ENCODE results near the gene RORB.

DNA sequence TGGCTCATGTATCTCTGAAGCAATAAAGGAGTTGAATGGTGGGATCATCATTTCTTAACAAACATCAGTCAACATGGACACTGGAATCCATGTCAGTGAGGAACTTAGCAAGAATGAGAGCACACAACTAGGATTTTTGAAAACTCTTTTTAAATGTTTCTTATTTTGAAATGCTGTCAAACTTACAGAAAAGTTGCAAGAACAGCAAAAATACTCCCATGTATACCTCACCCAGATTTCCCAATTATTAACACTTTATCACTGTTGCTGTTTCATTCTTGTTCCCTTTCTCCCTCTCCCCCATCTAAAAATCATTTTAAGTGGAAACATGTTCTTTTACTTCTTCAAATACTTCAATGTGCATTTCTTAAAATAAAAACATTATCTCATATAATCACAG is 65.5 kb downstream of the RORB start:
- TF ChIP-seq SPI1 (IDR thresholded peaks at IDR 0.05; ENCODE audit: borderline replicate concordance, low read depth): no peak
- TF ChIP-seq, protein P1, sequence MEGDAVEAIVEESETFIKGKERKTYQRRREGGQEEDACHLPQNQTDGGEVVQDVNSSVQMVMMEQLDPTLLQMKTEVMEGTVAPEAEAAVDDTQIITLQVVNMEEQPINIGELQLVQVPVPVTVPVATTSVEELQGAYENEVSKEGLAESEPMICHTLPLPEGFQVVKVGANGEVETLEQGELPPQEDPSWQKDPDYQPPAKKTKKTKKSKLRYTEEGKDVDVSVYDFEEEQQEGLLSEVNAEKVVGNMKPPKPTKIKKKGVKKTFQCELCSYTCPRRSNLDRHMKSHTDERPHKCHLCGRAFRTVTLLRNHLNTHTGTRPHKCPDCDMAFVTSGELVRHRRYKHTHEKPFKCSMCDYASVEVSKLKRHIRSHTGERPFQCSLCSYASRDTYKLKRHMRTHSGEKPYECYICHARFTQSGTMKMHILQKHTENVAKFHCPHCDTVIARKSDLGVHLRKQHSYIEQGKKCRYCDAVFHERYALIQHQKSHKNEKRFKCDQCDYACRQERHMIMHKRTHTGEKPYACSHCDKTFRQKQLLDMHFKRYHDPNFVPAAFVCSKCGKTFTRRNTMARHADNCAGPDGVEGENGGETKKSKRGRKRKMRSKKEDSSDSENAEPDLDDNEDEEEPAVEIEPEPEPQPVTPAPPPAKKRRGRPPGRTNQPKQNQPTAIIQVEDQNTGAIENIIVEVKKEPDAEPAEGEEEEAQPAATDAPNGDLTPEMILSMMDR (IDR thresholded peaks at IDR 0.05; ENCODE audit: insufficient read depth, low read length): no peak
- TF ChIP-seq POLR2AphosphoS5 (IDR thresholded peaks at IDR 0.05; ENCODE audit: low read depth): no peak
